Fibroblast of lung (primary cell): ENCODE measurements around the gene UBE2K. TPM values are rescaled to one million over a fixed set of nuclear protein-coding genes. Genes with fewer than 3 reads are reported as not detected.
A peak's percentile ranks its signal among the peaks of the same experiment; 100 is the strongest.

Experiments used
- DNase-seq, 2 donors: peaks; one replicate each; pipeline versions ENCODE4 v3.0.0 to v3.0.0-alpha.2; 2010; ENCODE audit warnings: low read depth in 2 of 2
- H2AFZ ChIP-seq: 2 replicates; pipeline ENCODE4 v1.5.1; 2012; ENCODE audit warnings: low read length, control low read depth, inconsistent platforms
- H3K27ac ChIP-seq: 2 replicates; pipeline ENCODE4 v1.5.1; 2011; ENCODE audit warnings: low read length, control low read depth; ENCODE audit not compliant: insufficient read depth
- H3K27me3 ChIP-seq: 2 replicates; pipeline ENCODE4 v1.5.1; 2011; ENCODE audit warnings: mild to moderate bottlenecking, low read length; ENCODE audit not compliant: control insufficient read depth, insufficient read depth
- H3K36me3 ChIP-seq: 2 replicates; pipeline ENCODE4 v1.5.1; 2011; ENCODE audit warnings: low read length; ENCODE audit not compliant: control insufficient read depth, insufficient read depth
- H3K4me1 ChIP-seq: 2 replicates; pipeline ENCODE4 v1.5.1; 2011; ENCODE audit warnings: low read length; ENCODE audit not compliant: control insufficient read depth, insufficient read depth; ENCODE audit errors: extremely low read depth
- H3K4me2 ChIP-seq: 2 replicates; pipeline ENCODE4 v1.5.1; 2011; ENCODE audit warnings: low read length, control low read depth; ENCODE audit not compliant: insufficient read depth; ENCODE audit errors: extremely low read depth
- H3K4me3 ChIP-seq, 4 experiments: fragments of 200-600 bp in 1 of 4; sonication (generic) in 1 of 4; replicated peaks in 1 of 4; 2 replicates each; pipeline ENCODE4 v1.5.1; 2011 to 2016; ENCODE audit warnings: low read length in 4 of 4, low read depth in 3 of 4, mild to moderate bottlenecking in 3 of 4, control low read depth in 2 of 4, inconsistent platforms in 1 of 4, mixed read lengths in 1 of 4; ENCODE audit not compliant: insufficient read depth in 1 of 4; ENCODE audit errors: control extremely low read depth in 1 of 4
- H3K79me2 ChIP-seq: 2 replicates; pipeline ENCODE4 v1.5.1; 2012; ENCODE audit warnings: mild to moderate bottlenecking, low read length, inconsistent platforms; ENCODE audit not compliant: control insufficient read depth, insufficient read depth
- H3K9ac ChIP-seq: 2 replicates; pipeline ENCODE4 v1.5.1; 2011; ENCODE audit warnings: mild to moderate bottlenecking, low read length, control low read depth; ENCODE audit not compliant: insufficient read depth
- H3K9me3 ChIP-seq: 2 replicates; pipeline ENCODE4 v1.5.1; 2012; ENCODE audit warnings: low read depth, low read length; ENCODE audit not compliant: control insufficient read depth, insufficient read depth
- H4K20me1 ChIP-seq: 2 replicates; pipeline ENCODE4 v1.5.1; 2011; ENCODE audit warnings: low read length; ENCODE audit not compliant: control insufficient read depth, insufficient read depth; ENCODE audit errors: extremely low read depth
- EZH2 ChIP-seq: IDR thresholded peaks from 2 replicates; pipeline ENCODE4 v1.5.1; 2012; ENCODE audit warnings: low read length, control low read depth, mild to moderate bottlenecking; ENCODE audit errors: missing control alignments
- polyA plus RNA-seq, 2 donors: library from polyadenylated mRNA; depleted of rRNA in 1 of 2; stranded (reverse) in 1 of 2; unstranded in 1 of 2; fragments of >200 nt; gene quantifications; 2 replicates each; pipeline ENCODE4 v1.2.1, GENCODE V29; 2011 to 2012; ENCODE audit warnings: missing spikeins in 1 of 2
- total RNA-seq: library from RNA; depleted of rRNA; stranded (reverse); fragments of >200 nt; gene quantifications from 2 replicates; pipeline ENCODE4 v1.2.1, GENCODE V29; 2014
- TF ChIP-seq, protein P1 (sequence below), 2 donors: IDR thresholded peaks in 1 of 2; conservative IDR thresholded peaks in 1 of 2; 1 replicate in 1 of 2; 2 replicates in 1 of 2; pipeline ENCODE4 v1.5.1; 2011 to 2012; ENCODE audit warnings: low read length in 2 of 2, control low read depth in 1 of 2, inconsistent platforms in 1 of 2, low read depth in 1 of 2, mild to moderate bottlenecking in 1 of 2

The UBE2K gene
- total and polyA plus RNA-seq, 2 donors (not counting 1 experiment from before 2014, with no cell fraction given): 15.0 to 122 TPM

DNA sequence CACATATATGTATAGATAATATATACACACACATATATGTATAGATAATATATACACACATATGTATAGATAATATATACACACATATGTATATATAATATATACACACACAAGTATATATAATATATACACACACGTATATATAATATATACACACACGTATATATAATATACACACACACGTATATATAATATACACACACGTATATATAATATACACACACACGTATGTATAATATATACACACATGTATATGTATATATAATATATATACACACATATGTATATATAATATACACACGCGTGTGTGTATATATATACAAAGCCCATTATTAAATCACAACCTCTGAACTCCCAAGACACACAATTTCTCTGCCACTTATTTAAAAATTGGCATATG, 8.0 kb upstream of the UBE2K start:
- no peak for DNase-seq
- no peak overlapping the region for H3K4me2 ChIP-seq
- no peak overlapping the region for H3K4me3 ChIP-seq
- no peak overlapping the region for H3K27ac ChIP-seq
- no peak for TF ChIP-seq EZH2
- TF ChIP-seq, protein P1, sequence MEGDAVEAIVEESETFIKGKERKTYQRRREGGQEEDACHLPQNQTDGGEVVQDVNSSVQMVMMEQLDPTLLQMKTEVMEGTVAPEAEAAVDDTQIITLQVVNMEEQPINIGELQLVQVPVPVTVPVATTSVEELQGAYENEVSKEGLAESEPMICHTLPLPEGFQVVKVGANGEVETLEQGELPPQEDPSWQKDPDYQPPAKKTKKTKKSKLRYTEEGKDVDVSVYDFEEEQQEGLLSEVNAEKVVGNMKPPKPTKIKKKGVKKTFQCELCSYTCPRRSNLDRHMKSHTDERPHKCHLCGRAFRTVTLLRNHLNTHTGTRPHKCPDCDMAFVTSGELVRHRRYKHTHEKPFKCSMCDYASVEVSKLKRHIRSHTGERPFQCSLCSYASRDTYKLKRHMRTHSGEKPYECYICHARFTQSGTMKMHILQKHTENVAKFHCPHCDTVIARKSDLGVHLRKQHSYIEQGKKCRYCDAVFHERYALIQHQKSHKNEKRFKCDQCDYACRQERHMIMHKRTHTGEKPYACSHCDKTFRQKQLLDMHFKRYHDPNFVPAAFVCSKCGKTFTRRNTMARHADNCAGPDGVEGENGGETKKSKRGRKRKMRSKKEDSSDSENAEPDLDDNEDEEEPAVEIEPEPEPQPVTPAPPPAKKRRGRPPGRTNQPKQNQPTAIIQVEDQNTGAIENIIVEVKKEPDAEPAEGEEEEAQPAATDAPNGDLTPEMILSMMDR (conservative IDR thresholded peaks at IDR 0.05 in 1 of 2, IDR thresholded peaks at IDR 0.05 in 1 of 2; ENCODE audit: low read depth in 1 of 2, low read length in 2 of 2): no peak
- no peaks in the 10 kb centered on the region for H3K27me3 ChIP-seq
- H3K79me2 ChIP-seq: no peaks in the 10 kb centered on the region
- H4K20me1 ChIP-seq: no peaks in the 10 kb centered on the region
- H3K36me3 ChIP-seq: no peaks in the 10 kb centered on the region
- H3K4me1 ChIP-seq: no peaks in the 10 kb centered on the region
- no peak overlapping the region for H2AFZ ChIP-seq
- no peaks in the 10 kb centered on the region for H3K9me3 ChIP-seq
- H3K9ac ChIP-seq: no peak overlapping the region

DNA sequence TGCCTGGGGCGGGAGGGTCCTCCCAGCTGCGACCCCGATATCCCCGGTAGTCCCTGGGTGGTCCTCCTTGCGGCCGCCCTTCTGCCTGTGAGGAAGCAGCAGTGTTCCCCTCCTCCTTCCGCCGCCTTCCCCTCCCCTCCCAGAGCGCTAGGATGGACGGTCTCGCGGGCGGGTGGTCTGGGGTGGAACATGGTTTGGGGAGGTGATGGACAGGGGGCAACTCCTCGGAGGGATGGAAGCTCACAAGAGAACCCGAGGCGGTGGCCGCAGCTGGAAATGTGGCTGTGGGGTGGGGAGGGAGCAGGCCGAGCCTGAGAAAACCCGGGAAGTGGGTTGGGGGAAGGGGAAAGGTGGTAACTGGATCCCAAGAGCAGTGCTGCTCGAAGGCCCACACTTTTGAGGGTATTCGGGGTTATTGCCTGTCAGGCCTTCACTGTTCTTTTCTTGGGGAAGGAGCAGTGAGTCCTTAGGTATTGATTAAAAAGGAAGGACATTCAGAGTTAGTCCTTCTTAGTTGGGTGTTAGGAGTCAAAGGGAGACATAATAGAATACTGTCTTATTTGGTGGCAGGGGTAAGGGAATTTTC, 581 bp downstream of the UBE2K start:
- DNase-seq: peak; percentile 24 to 42
- H3K27ac ChIP-seq: peak overlapping the region; percentile 92

DNA sequence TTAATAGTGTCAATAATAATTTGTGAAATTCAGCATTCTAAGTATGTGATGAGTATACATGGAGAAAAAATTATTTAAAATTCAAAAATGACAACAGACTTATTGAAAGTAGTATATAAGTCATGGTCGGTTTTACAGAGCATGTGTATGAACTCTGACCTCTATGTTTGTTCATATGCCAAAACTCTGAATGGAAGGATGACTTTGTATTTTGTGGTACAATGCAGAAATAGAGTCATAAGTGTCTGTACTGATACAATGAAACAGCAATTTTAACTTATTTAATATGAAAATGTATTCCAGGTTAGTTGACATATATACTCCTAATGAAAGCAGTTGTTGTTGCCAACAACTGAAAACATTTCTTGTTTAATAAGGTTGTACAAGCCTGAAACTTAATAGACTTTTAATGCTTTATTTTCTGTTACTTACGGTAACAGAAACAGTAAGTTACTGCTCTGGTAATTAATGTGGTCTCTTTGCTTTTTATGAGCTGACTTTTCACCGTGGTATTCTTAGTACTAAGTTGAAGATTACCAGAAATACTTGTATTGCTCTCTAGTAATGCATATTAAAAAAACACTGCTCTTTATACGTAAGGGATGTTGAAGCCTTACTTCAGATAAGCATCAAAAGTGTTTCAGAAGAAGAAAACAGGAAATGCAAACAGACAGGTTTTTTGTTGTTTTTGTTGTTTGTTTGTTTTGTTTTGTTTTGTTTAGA, 1.9 kb downstream of the UBE2K start:
- Histone ChIP-seq H3K27ac (no peak overlapping the region), H3K27me3 (no peaks in the 10 kb centered on the region), H4K20me1 (peaks cover 4% of the 10 kb centered on the region), H3K36me3 (no peaks in the 10 kb centered on the region), H3K4me1 (no peaks in the 10 kb centered on the region), H3K4me3 (peak overlapping the region; percentile 89 to 97 (median 94)), H2AFZ (no peak overlapping the region), H3K9ac (no peak overlapping the region), H3K9me3 (no peaks in the 10 kb centered on the region), H3K79me2 (peaks cover 67% of the 10 kb centered on the region), H3K4me2 (peak overlapping the region; percentile 88)
- no peak for TF ChIP-seq EZH2
- TF ChIP-seq, protein P1 (conservative IDR thresholded peaks at IDR 0.05 in 1 of 2, IDR thresholded peaks at IDR 0.05 in 1 of 2; ENCODE audit: low read depth in 1 of 2, low read length in 2 of 2): no peak
- peak; percentile 43 to 53 for DNase-seq

More for the DNA sequence above, 581 bp downstream of the UBE2K start:
- Histone ChIP-seq H3K4me3 (peak overlapping the region; percentile 89 to 97 (median 94)), H3K27me3 (no peaks in the 10 kb centered on the region), H3K4me1 (no peaks in the 10 kb centered on the region), H2AFZ (peak overlapping the region; percentile 96), H3K79me2 (peaks cover 54% of the 10 kb centered on the region), H3K9me3 (no peaks in the 10 kb centered on the region), H3K36me3 (no peaks in the 10 kb centered on the region), H3K4me2 (peak overlapping the region; percentile 88), H3K9ac (peak overlapping the region; percentile 94), H4K20me1 (peaks cover 4% of the 10 kb centered on the region)
- TF ChIP-seq EZH2: no peak
- TF ChIP-seq, protein P1 (conservative IDR thresholded peaks at IDR 0.05 in 1 of 2, IDR thresholded peaks at IDR 0.05 in 1 of 2; ENCODE audit: low read depth in 1 of 2, low read length in 2 of 2): no peak
